D341Med (cell line): ENCODE measurements around the gene GNAT2.

Source experiments
- DNase-seq: peaks from one replicate; pipeline ENCODE4 v3.0.0; 2012; ENCODE audit warnings: low spot score

GNAT2 gene

DNA sequence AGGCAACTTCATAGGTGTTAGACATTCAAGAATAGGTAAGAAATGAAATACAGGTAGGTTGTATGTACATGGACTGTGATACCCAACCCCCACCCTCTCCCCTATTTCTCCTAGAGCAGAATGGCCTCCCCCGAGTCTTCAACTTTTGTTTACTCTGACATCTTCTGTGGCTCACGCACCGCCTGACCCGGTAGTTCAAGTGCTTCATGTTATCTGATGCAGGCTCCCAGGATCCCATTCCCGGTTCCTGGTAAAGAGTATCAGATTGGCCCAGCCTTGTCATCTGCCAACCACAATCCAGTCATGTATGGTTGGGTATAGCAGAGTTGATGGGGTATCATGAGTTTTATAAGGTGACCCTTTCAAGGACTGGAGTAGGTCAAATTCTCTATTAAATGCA lies 61.9 kb downstream of the GNAT2 start:
- DNase-seq: no peak

DNA sequence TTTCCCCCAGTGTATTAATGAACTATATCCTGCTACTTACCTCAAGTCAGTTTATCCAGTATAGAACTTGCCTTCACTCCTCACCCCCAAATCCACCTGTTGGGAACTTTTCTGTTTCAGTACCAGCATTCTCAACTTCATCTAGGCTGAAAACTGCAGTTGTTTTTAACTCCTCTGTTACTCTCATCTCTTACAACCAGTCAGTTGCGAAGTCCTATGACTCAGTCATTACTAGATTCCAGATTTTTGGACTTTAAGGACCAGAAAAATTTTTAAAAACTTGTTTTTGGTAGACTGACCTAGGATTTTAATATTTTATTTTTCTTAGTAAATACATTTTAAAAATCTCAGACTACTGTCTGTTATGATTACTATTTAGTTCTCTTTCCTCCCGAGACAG lies 62.9 kb downstream of the GNAT2 start:
- no peak for DNase-seq
